GM12872 (cell line): ENCODE results near the gene ZHX3.

Experiments used
- CTCF ChIP-seq: IDR thresholded peaks from 3 replicates; pipeline ENCODE4 v1.5.1; 2011; ENCODE audit warnings: low read depth, mild to moderate bottlenecking, low read length, moderate library complexity; ENCODE audit not compliant: insufficient read depth

Gene ZHX3

GRCh38 chr20:41327178-41327577 lies 9.6 kb upstream of the ZHX3 start:
- TF ChIP-seq CTCF: no peak

- TF ChIP-seq CTCF: no peak
Observed at GRCh38 chr20:41320976-41321375, 3.4 kb upstream of the ZHX3 start.

- no peak for TF ChIP-seq CTCF
Observed at GRCh38 chr20:41320441-41320840, 2.9 kb upstream of the ZHX3 start.

GRCh38 chr20:41318271-41318649 lies 729 bp upstream of the ZHX3 start:
- TF ChIP-seq CTCF: no peak

- no peak for TF ChIP-seq CTCF
Observed at GRCh38 chr20:41316602-41317545, 657 bp downstream of the ZHX3 start.

- TF ChIP-seq CTCF: no peak
Observed at GRCh38 chr20:41316051-41316450, 1.5 kb downstream of the ZHX3 start.

- TF ChIP-seq CTCF: no peak
Observed at GRCh38 chr20:41314386-41314785, 3.1 kb downstream of the ZHX3 start.
